PFSK-1 (cell line): ENCODE data around the gene PBX3.

Experiments
- FOXP2 ChIP-seq: optimal IDR thresholded peaks from 2 replicates; pipeline ENCODE3; 2011; ENCODE audit warnings: borderline replicate concordance, control low read depth, inconsistent platforms; ENCODE audit not compliant: insufficient read depth; ENCODE audit errors: extremely low read length, extremely low read depth
- POLR2AphosphoS5 ChIP-seq: IDR thresholded peaks from 2 replicates; pipeline ENCODE4 v1.6.1; 2012; ENCODE audit warnings: low read depth, mild to moderate bottlenecking, control low read depth, low read length, moderate library complexity
- SIN3A ChIP-seq: IDR thresholded peaks from 2 replicates; pipeline ENCODE4 v1.6.1; 2012; ENCODE audit warnings: mild to moderate bottlenecking, low read length, moderate library complexity, borderline replicate concordance; ENCODE audit not compliant: insufficient read depth
- TAF1 ChIP-seq: IDR thresholded peaks from 2 replicates; pipeline ENCODE4 v1.6.1; 2012; ENCODE audit warnings: low read length, control low read depth, borderline replicate concordance; ENCODE audit not compliant: insufficient read depth
- TF ChIP-seq, protein P1 (sequence below), 2 experiments: IDR thresholded peaks; 2 replicates each; pipeline versions ENCODE4 v1.6.1 to v1.8.0; 2011 to 2012; ENCODE audit warnings: low read depth in 2 of 2, low read length in 2 of 2, control low read depth in 1 of 2, inconsistent platforms in 1 of 2, mild to moderate bottlenecking in 1 of 2, moderate library complexity in 1 of 2; ENCODE audit not compliant: insufficient read depth in 1 of 2

The PBX3 gene

DNA sequence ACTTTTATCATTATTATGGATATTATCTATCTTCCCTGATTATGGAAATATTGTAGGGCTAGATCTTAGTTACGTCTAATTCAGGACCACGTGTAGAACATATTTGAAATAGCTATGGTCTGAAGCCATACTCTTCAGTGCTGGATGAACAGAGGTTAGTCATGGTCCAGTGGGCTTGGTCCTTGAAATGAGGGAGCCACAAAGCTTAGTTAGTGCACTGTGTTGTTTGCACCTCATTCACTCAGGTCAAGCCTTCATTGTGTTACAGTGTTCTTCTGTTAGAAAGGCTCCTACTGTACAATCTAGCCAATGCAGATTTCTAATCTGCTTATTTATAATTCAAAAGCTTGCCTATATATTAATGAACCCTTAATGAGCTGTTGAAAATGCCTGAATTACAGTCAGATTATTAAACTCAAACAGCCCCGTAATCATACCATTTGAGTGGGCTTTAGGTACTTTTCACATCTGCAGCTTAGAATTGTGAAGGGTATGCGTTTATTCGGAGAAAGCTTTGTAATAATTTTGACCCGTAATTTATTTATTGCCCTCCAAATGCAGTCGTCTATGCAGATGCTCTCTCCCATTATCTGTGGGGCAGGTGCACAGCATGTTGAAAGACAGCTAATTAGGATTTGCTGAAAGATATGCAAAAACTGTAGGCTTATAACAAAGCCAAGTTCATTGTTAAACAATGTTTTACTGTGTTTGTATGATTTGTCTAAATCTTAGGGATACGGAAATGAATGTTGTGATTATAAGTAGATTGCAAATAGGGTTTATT lies 164.9 kb downstream of the PBX3 start:
- TF ChIP-seq POLR2AphosphoS5 (no peak), SIN3A (no peak), TAF1 (no peak), FOXP2 (no peak)
- TF ChIP-seq, protein P1, sequence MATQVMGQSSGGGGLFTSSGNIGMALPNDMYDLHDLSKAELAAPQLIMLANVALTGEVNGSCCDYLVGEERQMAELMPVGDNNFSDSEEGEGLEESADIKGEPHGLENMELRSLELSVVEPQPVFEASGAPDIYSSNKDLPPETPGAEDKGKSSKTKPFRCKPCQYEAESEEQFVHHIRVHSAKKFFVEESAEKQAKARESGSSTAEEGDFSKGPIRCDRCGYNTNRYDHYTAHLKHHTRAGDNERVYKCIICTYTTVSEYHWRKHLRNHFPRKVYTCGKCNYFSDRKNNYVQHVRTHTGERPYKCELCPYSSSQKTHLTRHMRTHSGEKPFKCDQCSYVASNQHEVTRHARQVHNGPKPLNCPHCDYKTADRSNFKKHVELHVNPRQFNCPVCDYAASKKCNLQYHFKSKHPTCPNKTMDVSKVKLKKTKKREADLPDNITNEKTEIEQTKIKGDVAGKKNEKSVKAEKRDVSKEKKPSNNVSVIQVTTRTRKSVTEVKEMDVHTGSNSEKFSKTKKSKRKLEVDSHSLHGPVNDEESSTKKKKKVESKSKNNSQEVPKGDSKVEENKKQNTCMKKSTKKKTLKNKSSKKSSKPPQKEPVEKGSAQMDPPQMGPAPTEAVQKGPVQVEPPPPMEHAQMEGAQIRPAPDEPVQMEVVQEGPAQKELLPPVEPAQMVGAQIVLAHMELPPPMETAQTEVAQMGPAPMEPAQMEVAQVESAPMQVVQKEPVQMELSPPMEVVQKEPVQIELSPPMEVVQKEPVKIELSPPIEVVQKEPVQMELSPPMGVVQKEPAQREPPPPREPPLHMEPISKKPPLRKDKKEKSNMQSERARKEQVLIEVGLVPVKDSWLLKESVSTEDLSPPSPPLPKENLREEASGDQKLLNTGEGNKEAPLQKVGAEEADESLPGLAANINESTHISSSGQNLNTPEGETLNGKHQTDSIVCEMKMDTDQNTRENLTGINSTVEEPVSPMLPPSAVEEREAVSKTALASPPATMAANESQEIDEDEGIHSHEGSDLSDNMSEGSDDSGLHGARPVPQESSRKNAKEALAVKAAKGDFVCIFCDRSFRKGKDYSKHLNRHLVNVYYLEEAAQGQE (IDR thresholded peaks at IDR 0.05; ENCODE audit: insufficient read depth in 1 of 2, low read depth in 2 of 2, low read length in 2 of 2): no peak

DNA sequence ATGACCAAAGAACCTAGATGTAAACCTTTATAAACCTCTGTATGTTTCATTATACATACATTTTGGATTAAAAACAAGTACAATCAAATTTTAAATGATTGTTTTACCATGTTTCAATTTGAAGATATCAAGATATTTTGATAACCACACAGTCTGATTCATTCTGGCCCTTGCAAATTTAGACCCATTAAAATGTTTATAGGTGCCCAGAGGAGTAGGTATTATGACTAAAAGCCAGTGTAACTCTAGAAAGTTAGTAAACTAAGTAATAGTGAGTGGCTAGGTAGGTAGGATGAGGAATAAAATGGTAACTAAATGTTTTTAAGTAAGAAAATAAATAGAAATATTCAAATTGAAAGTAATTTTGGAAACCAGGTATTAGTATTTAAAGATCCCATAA lies 165.5 kb downstream of the PBX3 start:
- no peak for TF ChIP-seq FOXP2
- TF ChIP-seq, protein P1 (IDR thresholded peaks at IDR 0.05; ENCODE audit: insufficient read depth in 1 of 2, low read depth in 2 of 2, low read length in 2 of 2): no peak
- TF ChIP-seq POLR2AphosphoS5: no peak
- no peak for TF ChIP-seq SIN3A
- no peak for TF ChIP-seq TAF1

DNA sequence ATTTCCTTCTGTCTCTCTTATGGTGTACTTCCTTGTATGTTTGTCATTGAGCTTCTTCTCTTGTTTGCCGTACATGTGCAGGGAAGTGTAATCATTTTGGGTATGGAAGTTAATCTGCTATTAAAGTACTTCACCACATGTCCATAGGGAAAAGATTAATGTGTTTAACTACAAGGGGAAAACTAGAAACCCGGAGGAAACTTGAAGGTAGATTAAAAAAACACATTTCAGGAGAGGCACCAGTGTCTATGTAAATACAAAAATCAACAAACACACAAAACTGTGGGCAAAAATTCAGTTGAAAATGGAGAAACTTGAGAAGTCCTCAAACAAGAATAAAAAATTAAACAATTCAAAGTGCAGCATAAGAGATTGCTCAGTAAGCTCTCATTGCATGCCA lies 166.4 kb downstream of the PBX3 start:
- no peak for TF ChIP-seq POLR2AphosphoS5
- TF ChIP-seq FOXP2: no peak
- no peak for TF ChIP-seq TAF1
- TF ChIP-seq, protein P1 (IDR thresholded peaks at IDR 0.05; ENCODE audit: insufficient read depth in 1 of 2, low read depth in 2 of 2, low read length in 2 of 2): no peak
- no peak for TF ChIP-seq SIN3A

DNA sequence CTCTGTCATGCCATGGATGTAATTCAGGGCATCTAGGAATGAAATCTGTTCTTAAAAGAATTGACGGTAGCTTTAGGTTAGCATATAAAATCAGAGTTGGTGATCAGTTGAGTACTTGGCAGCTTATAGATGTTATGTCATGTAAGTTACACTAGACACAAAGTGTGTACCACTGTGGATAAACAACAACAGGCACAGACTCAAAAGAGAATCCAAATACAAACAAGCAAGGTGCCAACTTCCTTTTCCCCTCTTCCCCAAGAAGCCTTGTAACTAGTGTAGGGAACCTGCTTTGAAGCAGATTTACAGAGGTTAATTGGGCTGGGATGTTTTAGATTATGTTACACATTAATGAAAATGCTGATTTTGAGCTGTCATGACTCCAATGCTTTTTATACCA lies 167.2 kb downstream of the PBX3 start:
- TF ChIP-seq FOXP2 (no peak), POLR2AphosphoS5 (no peak), TAF1 (no peak), SIN3A (no peak)
- TF ChIP-seq, protein P1 (IDR thresholded peaks at IDR 0.05; ENCODE audit: insufficient read depth in 1 of 2, low read depth in 2 of 2, low read length in 2 of 2): no peak
